ENCODE data around the gene SCGB3A2. TPM values are rescaled to one million over a fixed set of nuclear protein-coding genes. Genes with fewer than 3 reads are reported as not detected.

Gene SCGB3A2
- polyA plus RNA-seq, 1 donor (not counting 4 experiments of a cell fraction or from before 2014, with no cell fraction given) = not detected

GRCh38 chr5:147853372-147853987 lies 25.0 kb upstream of the SCGB3A2 start:
- dilution Hi-C loops (cut with MboI; ENCODE audit: extremely low pct_ligation_motif_present, low sequenced_read_pairs) = no loop called here
- Histone ChIP-seq H3K27me3 (ENCODE audit: control insufficient read depth, extremely low read depth, insufficient read depth, low read length) (no peaks in the 10 kb centered on the region), H3K79me2 (ENCODE audit: control insufficient read depth, insufficient read depth, low read length) (no peaks in the 10 kb centered on the region), H3K36me3 (ENCODE audit: control insufficient read depth in 2 of 2, extremely low read depth in 1 of 2, insufficient read depth in 2 of 2, low read length in 2 of 2) (no peaks in the 10 kb centered on the region), H3K27ac (ENCODE audit: control insufficient read depth, insufficient read depth, low read length) (no peak overlapping the region), H3K4me3 (ENCODE audit: control insufficient read depth in 2 of 3, extremely low read depth in 1 of 3, insufficient read depth in 2 of 3, low read depth in 1 of 3, low read length in 3 of 3) (no peak overlapping the region), H3K9me3 (ENCODE audit: control insufficient read depth, low read depth, low read length) (no peaks in the 10 kb centered on the region), H3K4me2 (ENCODE audit: control insufficient read depth, extremely low read depth, insufficient read depth, low read depth, low read length) (no peak overlapping the region), H3K9me1 (ENCODE audit: control insufficient read depth, extremely low read depth, insufficient read depth, low read length) (no peaks in the 10 kb centered on the region), H2AFZ (ENCODE audit: control insufficient read depth, low read length) (no peak overlapping the region), H3K4me1 (ENCODE audit: control insufficient read depth, extremely low read depth, insufficient read depth, low read length) (no peaks in the 10 kb centered on the region), H3K9ac (ENCODE audit: control insufficient read depth, extremely low read depth, insufficient read depth, low read length) (no peak overlapping the region), H4K20me1 (ENCODE audit: control insufficient read depth, extremely low read depth, insufficient read depth, low read length) (no peaks in the 10 kb centered on the region)
- no peak for TF ChIP-seq EZH2 (IDR thresholded peaks at IDR 0.05; ENCODE audit: low read length)
- no peak for TF ChIP-seq CTCF (optimal IDR thresholded peaks at IDR 0.05 in 1 of 3, IDR thresholded peaks at IDR 0.05 in 1 of 3, conservative IDR thresholded peaks at IDR 0.05 in 1 of 3; ENCODE audit: extremely low read depth in 1 of 3, insufficient read depth in 2 of 3, low read length in 3 of 3)
- DNase-seq (ENCODE audit: low read depth, low spot score) (no peak), FAIRE-seq (no peak)

- Histone ChIP-seq H3K9me1 (ENCODE audit: control insufficient read depth, extremely low read depth, insufficient read depth, low read length) (no peaks in the 10 kb centered on the region), H3K9me3 (ENCODE audit: control insufficient read depth, low read depth, low read length) (no peaks in the 10 kb centered on the region), H3K4me2 (ENCODE audit: control insufficient read depth, extremely low read depth, insufficient read depth, low read depth, low read length) (no peak overlapping the region), H3K79me2 (ENCODE audit: control insufficient read depth, insufficient read depth, low read length) (no peaks in the 10 kb centered on the region), H3K27me3 (ENCODE audit: control insufficient read depth, extremely low read depth, insufficient read depth, low read length) (no peaks in the 10 kb centered on the region), H3K9ac (ENCODE audit: control insufficient read depth, extremely low read depth, insufficient read depth, low read length) (no peak overlapping the region), H2AFZ (ENCODE audit: control insufficient read depth, low read length) (no peak overlapping the region), H3K4me3 (ENCODE audit: control insufficient read depth in 2 of 3, extremely low read depth in 1 of 3, insufficient read depth in 2 of 3, low read depth in 1 of 3, low read length in 3 of 3) (no peak overlapping the region), H3K4me1 (ENCODE audit: control insufficient read depth, extremely low read depth, insufficient read depth, low read length) (no peaks in the 10 kb centered on the region), H4K20me1 (ENCODE audit: control insufficient read depth, extremely low read depth, insufficient read depth, low read length) (no peaks in the 10 kb centered on the region), H3K36me3 (ENCODE audit: control insufficient read depth in 2 of 2, extremely low read depth in 1 of 2, insufficient read depth in 2 of 2, low read length in 2 of 2) (no peaks in the 10 kb centered on the region), H3K27ac (ENCODE audit: control insufficient read depth, insufficient read depth, low read length) (no peak overlapping the region)
- dilution Hi-C loops (cut with MboI; ENCODE audit: extremely low pct_ligation_motif_present, low sequenced_read_pairs) = no loop called here
- no peak for TF ChIP-seq CTCF (optimal IDR thresholded peaks at IDR 0.05 in 1 of 3, IDR thresholded peaks at IDR 0.05 in 1 of 3, conservative IDR thresholded peaks at IDR 0.05 in 1 of 3; ENCODE audit: extremely low read depth in 1 of 3, insufficient read depth in 2 of 3, low read length in 3 of 3)
- TF ChIP-seq EZH2 (IDR thresholded peaks at IDR 0.05; ENCODE audit: low read length) = no peak
- DNase-seq (ENCODE audit: low read depth, low spot score) (no peak), FAIRE-seq (no peak)
Measured at GRCh38 chr5:147854331-147854730, 24.2 kb upstream of the SCGB3A2 start.
